Measurements from ENCODE around the gene HLA-DPA1. TPM values are rescaled to one million over a fixed set of nuclear protein-coding genes. Genes with fewer than 3 reads are reported as not detected.

Gene HLA-DPA1
- total RNA-seq, 1 donor from 2014 or later: 57.1 TPM

DNA sequence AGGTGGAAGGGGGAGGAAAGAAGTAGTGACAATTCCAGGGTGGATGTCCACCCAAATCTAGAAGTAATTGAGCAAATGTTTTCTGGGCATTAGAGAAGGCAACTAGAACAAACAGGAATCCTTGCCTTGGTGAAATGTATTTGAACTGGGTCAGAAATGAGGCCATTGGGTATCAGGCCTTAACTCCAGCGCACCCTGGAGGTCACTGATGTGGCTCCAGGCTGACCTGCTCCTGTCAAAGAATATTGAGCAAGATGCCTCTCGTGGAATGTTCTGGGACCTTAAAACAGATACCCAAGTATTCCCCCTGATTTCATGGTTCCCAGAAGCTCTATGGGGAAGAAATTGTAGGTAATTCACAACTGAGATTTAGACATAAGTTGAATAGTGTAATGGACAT, 9.3 kb upstream of the HLA-DPA1 start:
- Mint-ChIP-seq H3K27me3 (ENCODE audit: low read depth) (no peaks in the 10 kb centered on the region), H3K9me3 (no peaks in the 10 kb centered on the region), H3K36me3 (ENCODE audit: low read depth) (peaks cover 6% of the 10 kb centered on the region), H3K4me3 (ENCODE audit: low read depth) (no peak overlapping the region), H3K4me1 (ENCODE audit: low read depth) (peaks cover 13% of the 10 kb centered on the region), H3K27ac (no peak overlapping the region)
- intact Hi-C loops (cut with micrococcal nuclease): loop anchor here (1.0 kb wide), 1 partner anchor 68 kb away; no protein-coding TSS in a partner anchor
- DNase-seq (ENCODE audit: low spot score): no peak

DNA sequence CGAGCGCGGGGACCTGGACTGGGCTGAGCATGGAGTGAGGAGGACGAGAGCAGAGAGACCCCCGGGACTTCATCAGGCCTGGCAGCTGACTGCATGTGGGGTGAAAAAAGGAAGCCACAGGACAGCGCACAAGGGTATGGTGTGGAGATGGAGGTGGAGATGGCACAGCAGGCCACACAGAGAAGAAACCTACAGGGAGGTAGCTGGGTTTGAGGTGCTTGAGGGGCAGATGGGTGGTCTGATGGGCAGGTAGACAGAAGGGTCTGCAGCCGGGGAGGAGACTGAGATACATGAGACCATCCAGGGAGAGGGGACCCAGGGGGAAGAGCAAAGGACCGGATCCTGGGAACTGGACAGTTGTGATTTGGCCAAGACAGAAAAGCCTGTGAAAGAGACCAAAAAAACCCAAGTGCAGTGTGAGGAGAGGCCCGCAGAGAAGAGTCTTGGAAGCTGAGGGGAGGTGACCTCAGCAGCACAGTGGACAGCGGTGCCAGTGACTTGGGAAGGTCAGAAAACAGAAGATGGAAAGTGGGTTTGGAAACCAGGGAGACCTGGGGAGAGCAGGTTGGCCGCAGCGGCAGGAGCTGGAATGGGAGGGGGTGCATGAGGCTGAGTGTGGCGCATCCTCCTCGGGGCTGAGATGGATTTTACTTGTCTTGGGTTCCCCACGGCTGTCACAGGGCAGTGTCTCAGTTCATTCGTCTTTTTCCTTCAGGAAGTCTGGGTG, 7.8 kb upstream of the HLA-DPA1 start:
- no peak overlapping the region for H3K4me3 Mint-ChIP-seq (ENCODE audit: low read depth)
- no peaks in the 10 kb centered on the region for H3K9me3 Mint-ChIP-seq
- peaks cover 6% of the 10 kb centered on the region for H3K36me3 Mint-ChIP-seq (ENCODE audit: low read depth)
- no peak for DNase-seq (ENCODE audit: low spot score)
- H3K27me3 Mint-ChIP-seq (ENCODE audit: low read depth): no peaks in the 10 kb centered on the region
- peaks cover 24% of the 10 kb centered on the region for H3K4me1 Mint-ChIP-seq (ENCODE audit: low read depth)
- intact Hi-C loops (cut with micrococcal nuclease): no loop called here
- H3K27ac Mint-ChIP-seq: no peak overlapping the region

DNA sequence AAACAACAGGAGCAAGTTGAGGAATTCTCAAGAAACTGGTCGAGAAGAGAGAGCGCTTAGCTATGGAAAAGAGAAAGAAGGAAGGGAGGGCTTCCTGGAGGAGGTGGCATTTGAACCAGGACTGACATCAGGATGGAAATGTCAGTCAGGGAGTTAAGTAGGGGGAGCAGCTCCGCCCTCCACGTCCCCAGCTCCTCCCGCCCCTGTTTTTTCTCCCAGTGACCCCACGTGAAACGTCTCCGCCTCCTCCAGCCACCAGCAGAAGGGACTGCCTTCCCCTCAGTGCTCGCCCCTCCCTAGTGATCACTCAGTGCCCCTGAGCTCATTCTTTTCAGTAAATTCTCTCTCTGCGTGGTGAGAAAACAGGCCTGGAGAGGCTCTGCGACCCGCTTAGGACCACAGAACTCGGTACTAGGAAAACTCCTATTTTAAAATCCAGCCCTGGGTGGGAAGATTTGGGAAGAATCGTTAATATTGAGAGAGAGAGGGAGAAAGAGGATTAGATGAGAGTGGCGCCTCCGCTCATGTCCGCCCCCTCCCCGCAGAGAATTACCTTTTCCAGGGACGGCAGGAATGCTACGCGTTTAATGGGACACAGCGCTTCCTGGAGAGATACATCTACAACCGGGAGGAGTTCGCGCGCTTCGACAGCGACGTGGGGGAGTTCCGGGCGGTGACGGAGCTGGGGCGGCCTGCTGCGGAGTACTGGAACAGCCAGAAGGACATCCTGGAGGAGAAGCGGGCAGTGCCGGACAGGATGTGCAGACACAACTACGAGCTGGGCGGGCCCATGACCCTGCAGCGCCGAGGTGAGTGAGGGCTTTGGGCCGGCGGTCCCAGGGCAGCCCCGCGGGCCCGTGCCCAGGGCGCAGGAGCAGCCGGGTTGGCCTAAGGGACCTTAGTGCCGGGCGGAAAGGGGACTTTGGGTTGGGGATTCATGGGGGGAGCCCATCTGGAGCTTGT, 7.0 kb upstream of the HLA-DPA1 start:
- DNase-seq (ENCODE audit: low spot score): no peak
- intact Hi-C loops (cut with micrococcal nuclease): no loop called here
- Mint-ChIP-seq H3K27ac (no peak overlapping the region), H3K4me3 (ENCODE audit: low read depth) (no peak overlapping the region), H3K36me3 (ENCODE audit: low read depth) (peaks cover 6% of the 10 kb centered on the region), H3K4me1 (ENCODE audit: low read depth) (peaks cover 30% of the 10 kb centered on the region), H3K9me3 (no peaks in the 10 kb centered on the region), H3K27me3 (ENCODE audit: low read depth) (no peaks in the 10 kb centered on the region)

DNA sequence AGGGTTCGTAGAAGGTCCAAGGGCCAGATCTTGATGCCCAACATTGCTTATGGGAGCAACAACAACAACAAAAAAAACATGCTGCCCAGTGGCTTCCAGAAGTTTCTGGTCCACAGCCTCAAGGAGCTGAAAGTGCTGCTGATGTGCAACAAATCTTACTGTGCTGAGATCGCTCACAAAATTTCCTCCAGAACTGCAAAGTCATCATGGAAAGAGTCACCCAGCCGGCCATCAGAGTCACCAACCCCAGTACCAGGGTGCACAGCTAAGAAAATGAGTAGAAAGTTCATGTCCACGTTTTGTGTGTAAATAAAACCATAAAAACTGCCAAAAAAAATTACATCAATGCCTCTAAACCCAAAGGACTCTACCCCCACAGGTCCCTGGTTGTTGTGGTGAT, 6.1 kb upstream of the HLA-DPA1 start:
- DNase-seq (ENCODE audit: low spot score): no peak
- no peaks in the 10 kb centered on the region for H3K9me3 Mint-ChIP-seq
- H3K36me3 Mint-ChIP-seq (ENCODE audit: low read depth): peaks cover 6% of the 10 kb centered on the region
- H3K27ac Mint-ChIP-seq: no peak overlapping the region
- peaks cover 34% of the 10 kb centered on the region for H3K4me1 Mint-ChIP-seq (ENCODE audit: low read depth)
- intact Hi-C loops (cut with micrococcal nuclease): loop anchor here (5.0 kb wide), 1 partner anchor 187 kb away; no protein-coding TSS in a partner anchor
- no peaks in the 10 kb centered on the region for H3K27me3 Mint-ChIP-seq (ENCODE audit: low read depth)
- no peak overlapping the region for H3K4me3 Mint-ChIP-seq (ENCODE audit: low read depth)

DNA sequence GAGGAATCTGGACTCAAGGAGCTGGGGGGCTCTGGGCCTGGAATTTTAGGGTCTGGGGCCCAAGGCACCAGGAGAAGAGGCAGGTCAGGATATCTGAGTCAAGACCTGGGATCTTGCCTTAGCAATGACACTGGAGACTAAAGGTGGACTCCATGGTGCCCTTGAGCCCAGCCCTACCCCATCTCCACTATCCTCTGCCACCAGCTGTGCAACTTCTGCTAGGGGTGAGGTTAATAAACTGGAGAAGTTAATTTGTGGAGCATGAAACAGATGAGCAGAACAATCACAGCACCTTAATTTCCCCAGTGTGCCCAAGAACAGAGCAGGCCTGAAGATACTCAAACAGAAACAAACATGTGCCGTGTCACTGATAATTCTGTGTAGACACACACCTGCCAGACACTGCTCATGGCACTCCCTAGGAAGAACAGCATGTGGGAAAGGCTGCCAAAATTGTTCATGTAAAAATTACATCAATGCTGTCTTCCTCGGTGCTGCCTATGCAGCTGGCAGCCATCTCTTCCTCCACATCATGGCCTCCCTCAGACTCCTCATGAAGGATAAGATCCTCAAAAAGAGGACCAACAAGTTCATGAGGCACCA, 5.6 kb upstream of the HLA-DPA1 start:
- Mint-ChIP-seq H3K36me3 (ENCODE audit: low read depth) (peaks cover 6% of the 10 kb centered on the region), H3K4me3 (ENCODE audit: low read depth) (no peak overlapping the region), H3K27me3 (ENCODE audit: low read depth) (no peaks in the 10 kb centered on the region), H3K27ac (no peak overlapping the region), H3K4me1 (ENCODE audit: low read depth) (peaks cover 34% of the 10 kb centered on the region), H3K9me3 (no peaks in the 10 kb centered on the region)
- no peak for DNase-seq (ENCODE audit: low spot score)
- intact Hi-C loops (cut with micrococcal nuclease): loop anchor here (5.0 kb wide), 1 partner anchor 187 kb away; no protein-coding TSS in a partner anchor

DNA sequence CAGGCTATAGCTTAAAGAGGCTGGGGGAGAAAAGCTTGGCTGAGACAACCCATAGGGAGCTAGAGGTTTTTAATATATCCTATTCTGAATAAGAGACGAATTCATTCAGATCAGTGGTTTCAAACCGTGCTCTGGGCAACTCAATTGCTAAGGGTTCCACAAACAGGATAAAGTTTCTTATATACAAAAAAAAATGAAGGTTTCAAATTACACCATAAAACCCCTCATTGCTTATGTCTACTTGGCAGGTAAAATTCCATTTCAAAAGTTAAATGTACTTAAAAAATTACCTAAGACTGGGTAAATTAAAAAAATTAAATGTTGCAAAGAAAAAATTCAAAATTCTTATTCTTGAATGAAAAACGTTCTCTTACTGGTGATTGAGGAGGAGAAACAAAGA, 5.0 kb upstream of the HLA-DPA1 start:
- peaks cover 6% of the 10 kb centered on the region for H3K36me3 Mint-ChIP-seq (ENCODE audit: low read depth)

DNA sequence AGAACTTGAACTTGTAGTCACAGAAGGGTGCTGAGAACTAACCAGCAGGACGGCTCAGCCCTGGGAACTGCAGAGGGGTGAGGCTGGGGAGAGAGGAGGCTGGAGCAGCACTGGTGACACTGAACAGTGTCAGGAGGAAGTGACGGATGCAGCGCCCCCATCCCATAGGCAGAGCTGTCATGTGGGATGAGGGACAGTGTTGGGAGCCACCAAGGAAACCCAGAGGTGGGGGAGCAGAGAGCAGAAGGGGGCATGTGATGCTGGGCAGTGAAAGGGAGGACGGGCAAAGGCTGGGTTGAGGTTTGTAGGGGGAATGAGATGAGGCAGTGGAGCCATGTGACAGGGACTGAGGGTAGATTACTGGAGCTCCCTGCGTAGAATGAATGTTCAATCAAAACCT, 4.5 kb upstream of the HLA-DPA1 start:
- Mint-ChIP-seq H3K4me3 (ENCODE audit: low read depth) (no peak overlapping the region), H3K27me3 (ENCODE audit: low read depth) (no peaks in the 10 kb centered on the region), H3K27ac (no peak overlapping the region), H3K36me3 (ENCODE audit: low read depth) (peaks cover 6% of the 10 kb centered on the region), H3K9me3 (no peaks in the 10 kb centered on the region), H3K4me1 (ENCODE audit: low read depth) (peaks cover 39% of the 10 kb centered on the region)
- DNase-seq (ENCODE audit: low spot score): no peak
- intact Hi-C loops (cut with micrococcal nuclease): loop anchor here (5.0 kb wide), 1 partner anchor 186 kb away; no protein-coding TSS in a partner anchor

More for the DNA sequence above, 5.0 kb upstream of the HLA-DPA1 start:
- DNase-seq (ENCODE audit: low spot score): no peak
- Mint-ChIP-seq H3K4me3 (ENCODE audit: low read depth) (no peak overlapping the region), H3K27me3 (ENCODE audit: low read depth) (no peaks in the 10 kb centered on the region), H3K4me1 (ENCODE audit: low read depth) (peaks cover 38% of the 10 kb centered on the region), H3K9me3 (no peaks in the 10 kb centered on the region), H3K27ac (no peak overlapping the region)
- intact Hi-C loops (cut with micrococcal nuclease): loop anchor here (5.0 kb wide), 1 partner anchor 186 kb away; no protein-coding TSS in a partner anchor

DNA sequence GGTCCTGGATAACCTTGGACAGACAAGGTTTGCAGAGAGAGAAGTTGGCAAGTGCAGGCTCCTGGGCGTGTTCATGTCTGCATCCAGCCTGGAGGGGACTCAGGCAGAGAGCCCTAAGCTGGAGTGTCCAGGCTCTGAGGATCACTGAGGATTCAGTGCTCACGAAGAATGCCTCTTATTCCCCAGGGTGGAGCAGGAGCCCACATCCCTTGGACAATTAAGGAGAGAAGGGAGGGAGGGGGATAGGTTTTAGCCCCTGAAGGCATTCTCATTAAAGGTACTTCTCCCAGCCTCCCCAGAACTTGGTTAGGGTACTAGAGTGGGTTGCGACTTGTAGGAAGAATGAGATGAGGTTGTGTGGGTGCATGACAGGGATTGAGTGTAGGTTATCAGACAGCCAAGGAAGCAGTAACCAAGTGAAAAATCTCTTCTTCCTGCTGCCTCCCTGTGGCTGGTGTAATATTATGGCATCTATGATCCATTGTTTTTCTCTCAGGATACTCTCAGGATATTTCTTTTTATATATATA, 3.0 kb upstream of the HLA-DPA1 start:
- H3K27me3 Mint-ChIP-seq (ENCODE audit: low read depth): no peaks in the 10 kb centered on the region
- peak overlapping the region; percentile 75 for H3K4me3 Mint-ChIP-seq (ENCODE audit: low read depth)
- H3K27ac Mint-ChIP-seq: peak overlapping the region; percentile 71
- H3K9me3 Mint-ChIP-seq: no peaks in the 10 kb centered on the region
- H3K4me1 Mint-ChIP-seq (ENCODE audit: low read depth): peaks cover 42% of the 10 kb centered on the region
- intact Hi-C loops (cut with micrococcal nuclease): loop anchor here (5.0 kb wide), 1 partner anchor 184 kb away; no protein-coding TSS in a partner anchor
- H3K36me3 Mint-ChIP-seq (ENCODE audit: low read depth): no peaks in the 10 kb centered on the region
- no peak for DNase-seq (ENCODE audit: low spot score)

DNA sequence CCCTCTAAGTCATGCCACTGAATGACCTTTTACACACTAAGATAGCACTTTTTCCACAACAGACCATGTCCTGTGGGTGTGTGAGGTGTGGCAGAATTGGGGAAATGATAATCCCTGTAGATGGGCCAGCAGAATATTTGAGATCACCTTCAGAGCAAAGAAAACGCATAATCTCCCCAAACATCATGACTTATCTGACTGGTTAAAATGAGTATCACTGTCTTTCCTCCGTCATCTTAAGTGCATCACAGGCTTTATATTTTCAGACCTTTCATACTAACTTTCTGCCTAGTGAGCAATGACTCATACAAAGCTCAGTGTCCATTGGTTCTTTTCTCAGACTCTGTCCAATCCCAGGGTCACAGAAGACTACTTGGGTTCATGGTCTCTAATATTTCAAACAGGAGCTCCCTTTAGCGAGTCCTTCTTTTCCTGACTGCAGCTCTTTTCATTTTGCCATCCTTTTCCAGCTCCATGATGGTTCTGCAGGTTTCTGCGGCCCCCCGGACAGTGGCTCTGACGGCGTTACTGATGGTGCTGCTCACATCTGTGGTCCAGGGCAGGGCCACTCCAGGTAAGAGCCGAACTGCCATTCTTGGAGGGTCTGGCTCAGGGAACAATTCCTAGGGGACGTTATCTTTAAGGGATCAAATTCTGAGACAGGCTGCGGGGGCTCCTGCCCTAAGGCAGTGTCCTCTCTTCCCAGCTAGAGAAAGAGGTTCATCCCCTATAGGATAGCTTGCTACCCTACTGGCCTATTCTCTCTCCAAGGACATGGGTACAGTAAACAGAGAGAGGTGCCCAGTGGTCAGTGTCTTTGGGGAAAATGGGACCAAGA, 2.3 kb upstream of the HLA-DPA1 start, which contains the start of gene HLA-DPB1:
TSS of gene HLA-DPB1 (plus strand) at position 423 of the 838 bp plus-strand sequence. CDS start at position 475, 52 bp downstream.
- peak within 1 kb of the TSS; percentile 71 for H3K27ac Mint-ChIP-seq
- H3K27me3 Mint-ChIP-seq (ENCODE audit: low read depth): no peaks in the 10 kb centered on the region
- DNase-seq (ENCODE audit: low spot score): peak; percentile 26
- H3K4me3 Mint-ChIP-seq (ENCODE audit: low read depth): peak within 1 kb of the TSS; percentile 75
- H3K36me3 Mint-ChIP-seq (ENCODE audit: low read depth): peaks cover 3% of the 10 kb centered on the region
- H3K9me3 Mint-ChIP-seq: no peaks in the 10 kb centered on the region
- peaks cover 45% of the 10 kb centered on the region for H3K4me1 Mint-ChIP-seq (ENCODE audit: low read depth)
- intact Hi-C loops (cut with micrococcal nuclease): loop anchor here (5.0 kb wide), 1 partner anchor 183 kb away; no protein-coding TSS in a partner anchor

DNA sequence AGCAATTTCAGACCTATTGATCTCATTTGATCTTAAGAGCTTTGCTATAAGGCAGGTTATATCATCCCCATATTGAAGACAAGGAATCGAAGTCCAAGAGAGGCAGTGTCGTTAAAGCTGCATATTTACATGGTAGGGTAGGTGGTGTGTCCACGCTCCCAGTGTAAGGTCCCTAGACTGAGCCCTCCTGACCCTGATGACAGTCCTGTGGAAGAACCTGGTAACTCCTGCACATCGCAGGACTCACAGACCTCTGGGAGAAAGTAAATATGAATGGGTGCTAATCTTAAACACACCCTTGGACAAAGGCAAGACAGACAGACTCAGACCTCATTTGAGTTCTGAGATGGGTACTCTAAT, 1.7 kb upstream of the HLA-DPA1 start:
- H3K9me3 Mint-ChIP-seq: no peaks in the 10 kb centered on the region
- H3K27me3 Mint-ChIP-seq (ENCODE audit: low read depth): no peaks in the 10 kb centered on the region
- peaks cover 47% of the 10 kb centered on the region for H3K4me1 Mint-ChIP-seq (ENCODE audit: low read depth)
- DNase-seq (ENCODE audit: low spot score): no peak
- peaks cover 3% of the 10 kb centered on the region for H3K36me3 Mint-ChIP-seq (ENCODE audit: low read depth)
- intact Hi-C loops (cut with micrococcal nuclease): loop anchor here (5.0 kb wide), 1 partner anchor 183 kb away; no protein-coding TSS in a partner anchor
- peak overlapping the region; percentile 20 for H3K4me3 Mint-ChIP-seq (ENCODE audit: low read depth)
- H3K27ac Mint-ChIP-seq: peak overlapping the region; percentile 71

DNA sequence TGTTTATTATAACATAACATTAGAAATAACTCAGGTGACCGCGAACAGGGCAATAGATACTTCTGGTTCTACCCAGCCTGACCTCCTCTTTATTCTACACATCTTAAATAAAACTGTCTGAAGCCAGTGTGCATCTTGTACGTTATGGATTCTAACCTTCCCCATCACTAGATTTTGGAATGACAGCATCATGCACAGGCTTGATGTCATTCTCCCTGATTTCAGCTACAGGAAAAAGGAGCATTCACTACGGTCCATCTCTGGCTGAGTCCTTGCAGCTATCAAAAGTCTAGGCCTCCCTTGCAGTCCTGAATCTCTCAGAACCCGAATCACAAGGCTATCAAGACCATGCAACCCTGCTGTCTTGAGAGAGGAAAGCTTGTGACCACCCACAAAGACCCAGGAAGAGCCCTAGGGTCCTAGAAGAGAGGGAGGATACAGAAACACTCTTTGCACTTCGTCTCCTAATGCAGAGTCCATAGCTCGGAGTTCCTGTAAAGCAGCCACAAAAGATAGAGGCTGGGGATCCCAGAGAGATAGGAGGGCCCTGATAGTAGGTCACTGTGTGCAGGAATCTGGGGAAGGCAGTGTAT, 845 bp downstream of the HLA-DPA1 start:
- Mint-ChIP-seq H3K4me3 (ENCODE audit: low read depth) (peak overlapping the region; percentile 83), H3K36me3 (ENCODE audit: low read depth) (peaks cover 24% of the 10 kb centered on the region), H3K27me3 (ENCODE audit: low read depth) (no peaks in the 10 kb centered on the region), H3K9me3 (no peaks in the 10 kb centered on the region), H3K27ac (no peak overlapping the region), H3K4me1 (ENCODE audit: low read depth) (peaks cover 48% of the 10 kb centered on the region)
- no peak for DNase-seq (ENCODE audit: low spot score)
- intact Hi-C loops (cut with micrococcal nuclease): no loop called here

Measured in activated T-helper 2 cell treated with anti-CD3 and anti-CD28 coated beads, Interferon-gamma antibody, Interleukin-2, Interleukin-4, amounts not matched to agents 10 μg/mL and 5 μg/mL and 100 μg/mL, durations not matched to agents 14 hours and 24 hours and 36 hours (primary cell).